Panc1 (cell line): ENCODE measurements around the gene APOBEC3A.
"Not testable (repeated sequence)": the region's sequence is repeated elsewhere in the genome, so short reads cannot be mapped to it uniquely, and the experiment has no call there.

Experiments used
- POLR2AphosphoS5 ChIP-seq: IDR thresholded peaks from 2 replicates; pipeline ENCODE4 v1.6.1; 2012; ENCODE audit warnings: mild to moderate bottlenecking, low read depth, low read length, moderate library complexity
- TCF7L2 ChIP-seq: IDR thresholded peaks from 2 replicates; pipeline ENCODE4 v1.6.1; 2011; ENCODE audit warnings: mild to moderate bottlenecking, low read depth, low read length, inconsistent platforms
- TF ChIP-seq, protein P1 (sequence below): fragments of 450-650 bp; IDR thresholded peaks from 2 replicates; pipeline ENCODE4 v1.5.1; 2017; ENCODE audit warnings: mild to moderate bottlenecking

- TF ChIP-seq, protein P1, sequence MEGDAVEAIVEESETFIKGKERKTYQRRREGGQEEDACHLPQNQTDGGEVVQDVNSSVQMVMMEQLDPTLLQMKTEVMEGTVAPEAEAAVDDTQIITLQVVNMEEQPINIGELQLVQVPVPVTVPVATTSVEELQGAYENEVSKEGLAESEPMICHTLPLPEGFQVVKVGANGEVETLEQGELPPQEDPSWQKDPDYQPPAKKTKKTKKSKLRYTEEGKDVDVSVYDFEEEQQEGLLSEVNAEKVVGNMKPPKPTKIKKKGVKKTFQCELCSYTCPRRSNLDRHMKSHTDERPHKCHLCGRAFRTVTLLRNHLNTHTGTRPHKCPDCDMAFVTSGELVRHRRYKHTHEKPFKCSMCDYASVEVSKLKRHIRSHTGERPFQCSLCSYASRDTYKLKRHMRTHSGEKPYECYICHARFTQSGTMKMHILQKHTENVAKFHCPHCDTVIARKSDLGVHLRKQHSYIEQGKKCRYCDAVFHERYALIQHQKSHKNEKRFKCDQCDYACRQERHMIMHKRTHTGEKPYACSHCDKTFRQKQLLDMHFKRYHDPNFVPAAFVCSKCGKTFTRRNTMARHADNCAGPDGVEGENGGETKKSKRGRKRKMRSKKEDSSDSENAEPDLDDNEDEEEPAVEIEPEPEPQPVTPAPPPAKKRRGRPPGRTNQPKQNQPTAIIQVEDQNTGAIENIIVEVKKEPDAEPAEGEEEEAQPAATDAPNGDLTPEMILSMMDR = not testable (repeated sequence)
- TF ChIP-seq TCF7L2, POLR2AphosphoS5: not testable (repeated sequence)
Observed at GRCh38 chr22:38984784-38985757, 27.7 kb downstream of the APOBEC3A start.
